HG02759 (cell line): ENCODE measurements around the gene PIK3R1.

Source experiments
- ATAC-seq: cut with Tn5 transposase; IDR thresholded peaks from one replicate; pipeline ENCODE4 v1.9.1; 2021; ENCODE audit warnings: mild to moderate bottlenecking, moderate library complexity; ENCODE audit not compliant: unreplicated experiment

The PIK3R1 gene

GRCh38 chr5:68347536-68347935 is 132.0 kb downstream of the PIK3R1 start:
- ATAC-seq: no peak

- no peak for ATAC-seq
Observed at GRCh38 chr5:68348447-68349222, 133.1 kb downstream of the PIK3R1 start.

GRCh38 chr5:68350176-68350575 is 134.6 kb downstream of the PIK3R1 start:
- ATAC-seq: no peak
